DND-41 (cell line): ENCODE data around the gene TSHZ1.

ENCODE experiments used
- CTCF ChIP-seq: IDR thresholded peaks from 2 replicates; pipeline ENCODE4 v1.5.1; 2012; ENCODE audit warnings: borderline replicate concordance, low read length, moderate library complexity, mild to moderate bottlenecking; ENCODE audit not compliant: poor library complexity, severe bottlenecking; ENCODE audit errors: extremely low read depth
- EZH2 ChIP-seq: IDR thresholded peaks from 3 replicates; pipeline ENCODE4 v1.6.1; 2012; ENCODE audit warnings: borderline replicate concordance, low read depth, mild to moderate bottlenecking, moderate library complexity, low read length, inconsistent platforms; ENCODE audit not compliant: severe bottlenecking

DNA sequence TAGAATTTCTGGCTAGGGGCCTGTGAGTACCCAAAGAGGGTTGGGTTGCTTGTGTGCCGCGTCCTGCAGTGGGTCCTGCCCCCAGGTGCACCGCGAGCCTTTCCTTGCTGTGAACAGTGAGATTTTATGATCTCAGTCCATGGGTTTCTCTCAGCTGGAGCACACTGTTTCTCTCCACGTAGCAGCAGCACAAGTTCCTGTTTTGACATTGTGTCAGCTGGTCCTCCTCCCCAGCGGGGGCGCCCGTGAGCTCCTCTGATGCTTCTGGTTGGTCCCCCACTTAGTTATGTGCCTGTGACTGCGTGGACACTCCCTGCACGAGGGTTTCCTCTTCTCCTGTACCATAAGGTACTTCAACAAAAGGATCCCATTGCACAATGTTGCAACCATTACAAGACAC is 29.8 kb downstream of the TSHZ1 start:
- TF ChIP-seq CTCF (peak; percentile 33), EZH2 (no peak)
